Stomach (tissue), 4 donors: ENCODE measurements around the gene KIAA1217.

Experiments used
- POLR2A ChIP-seq, 4 donors: fragments of 450-650 bp; IDR thresholded peaks; one replicate each; pipeline ENCODE4 v1.6.1; 2016; ENCODE audit warnings: antibody characterized with exemption in 4 of 4, control low read depth in 2 of 4, mild to moderate bottlenecking in 1 of 4, moderate library complexity in 1 of 4
- TF ChIP-seq, protein P1 (sequence below), 7 experiments: fragments of 450-650 bp in 4 of 7; fragments of 200-600 bp in 3 of 7; sonication (generic) in 3 of 7; IDR thresholded peaks; one replicate each; pipeline ENCODE4 v1.5.1; 2016 to 2019; ENCODE audit warnings: antibody characterized with exemption in 7 of 7, control low read depth in 2 of 7, mild to moderate bottlenecking in 1 of 7

DNA sequence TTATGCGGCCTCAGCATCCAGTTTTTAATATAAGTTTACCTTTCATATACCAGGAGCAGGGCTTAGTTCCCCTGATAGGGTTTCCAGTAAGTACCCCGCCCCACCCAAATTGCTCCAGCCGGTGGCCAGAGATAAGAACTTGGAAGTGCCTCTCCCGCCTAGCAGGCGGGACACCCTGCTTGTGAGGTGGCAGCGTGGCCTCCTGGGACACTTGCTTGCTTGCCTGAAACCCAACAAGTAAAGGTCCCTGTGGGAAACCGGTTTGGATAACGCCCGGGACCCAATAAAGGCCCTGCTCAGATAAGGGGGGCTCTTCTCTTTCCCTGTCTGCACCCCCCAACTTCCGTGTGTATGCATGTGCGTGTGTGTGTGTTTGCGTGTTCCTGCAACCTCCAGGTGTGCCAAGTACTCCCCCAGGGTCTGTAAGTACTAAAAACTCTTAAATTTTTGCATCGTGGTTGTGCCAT is 360.4 kb downstream of the KIAA1217 start:
- TF ChIP-seq, protein P1, sequence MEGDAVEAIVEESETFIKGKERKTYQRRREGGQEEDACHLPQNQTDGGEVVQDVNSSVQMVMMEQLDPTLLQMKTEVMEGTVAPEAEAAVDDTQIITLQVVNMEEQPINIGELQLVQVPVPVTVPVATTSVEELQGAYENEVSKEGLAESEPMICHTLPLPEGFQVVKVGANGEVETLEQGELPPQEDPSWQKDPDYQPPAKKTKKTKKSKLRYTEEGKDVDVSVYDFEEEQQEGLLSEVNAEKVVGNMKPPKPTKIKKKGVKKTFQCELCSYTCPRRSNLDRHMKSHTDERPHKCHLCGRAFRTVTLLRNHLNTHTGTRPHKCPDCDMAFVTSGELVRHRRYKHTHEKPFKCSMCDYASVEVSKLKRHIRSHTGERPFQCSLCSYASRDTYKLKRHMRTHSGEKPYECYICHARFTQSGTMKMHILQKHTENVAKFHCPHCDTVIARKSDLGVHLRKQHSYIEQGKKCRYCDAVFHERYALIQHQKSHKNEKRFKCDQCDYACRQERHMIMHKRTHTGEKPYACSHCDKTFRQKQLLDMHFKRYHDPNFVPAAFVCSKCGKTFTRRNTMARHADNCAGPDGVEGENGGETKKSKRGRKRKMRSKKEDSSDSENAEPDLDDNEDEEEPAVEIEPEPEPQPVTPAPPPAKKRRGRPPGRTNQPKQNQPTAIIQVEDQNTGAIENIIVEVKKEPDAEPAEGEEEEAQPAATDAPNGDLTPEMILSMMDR (IDR thresholded peaks at IDR 0.05): no peak
- TF ChIP-seq POLR2A (IDR thresholded peaks at IDR 0.05): no peak
